GM23248 (cell line): ENCODE results near the gene RTEL1. TPM values are rescaled to one million over a fixed set of nuclear protein-coding genes. Genes with fewer than 3 reads are reported as not detected.

Experiments used
- DNase-seq: peaks from one replicate; pipeline ENCODE4 v3.0.0-alpha.2; 2015
- H2AFZ ChIP-seq: fragments of 200-600 bp; sonication (generic); 2 replicates; pipeline ENCODE4 v1.6.1; 2016; ENCODE audit warnings: antibody characterized with exemption
- H3F3A ChIP-seq: fragments of 200-600 bp; sonication (generic); 2 replicates; pipeline ENCODE4 v1.6.1; 2016; ENCODE audit warnings: mild to moderate bottlenecking, antibody characterized with exemption, mixed run types; ENCODE audit not compliant: insufficient read depth
- H3K27ac ChIP-seq: fragments of 200-600 bp; sonication (generic); 2 replicates; pipeline ENCODE4 v1.5.1; 2016; ENCODE audit warnings: mild to moderate bottlenecking
- H3K27me3 ChIP-seq: fragments of 200-600 bp; sonication (generic); replicated peaks from 2 replicates; pipeline ENCODE4 v1.6.1; 2016; ENCODE audit warnings: mild to moderate bottlenecking; ENCODE audit not compliant: insufficient read depth
- H3K36me3 ChIP-seq: fragments of 200-600 bp; sonication (generic); 2 replicates; pipeline ENCODE4 v1.6.1; 2016; ENCODE audit warnings: low read depth, mild to moderate bottlenecking
- H3K4me1 ChIP-seq: fragments of 200-600 bp; sonication (generic); 2 replicates; pipeline ENCODE4 v1.6.1; 2016; ENCODE audit warnings: mild to moderate bottlenecking; ENCODE audit not compliant: insufficient read depth
- H3K4me2 ChIP-seq: fragments of 200-600 bp; sonication (generic); one replicate; pipeline ENCODE4 v1.6.1; 2016; ENCODE audit warnings: mild to moderate bottlenecking; ENCODE audit not compliant: unreplicated experiment
- H3K4me3 ChIP-seq: fragments of 200-600 bp; sonication (generic); 2 replicates; pipeline ENCODE4 v1.5.1; 2016; ENCODE audit warnings: mild to moderate bottlenecking
- H3K79me2 ChIP-seq: fragments of 200-600 bp; sonication (generic); 2 replicates; pipeline ENCODE4 v1.6.1; 2016; ENCODE audit warnings: mild to moderate bottlenecking; ENCODE audit not compliant: insufficient read depth
- H3K9ac ChIP-seq: fragments of 200-600 bp; sonication (generic); 2 replicates; pipeline ENCODE4 v1.6.1; 2016; ENCODE audit warnings: mild to moderate bottlenecking
- H3K9me2 ChIP-seq: fragments of 200-600 bp; sonication (generic); 2 replicates; pipeline ENCODE4 v1.6.1; 2016; ENCODE audit warnings: mixed run types, mild to moderate bottlenecking, moderate library complexity; ENCODE audit not compliant: insufficient read depth
- H3K9me3 ChIP-seq: fragments of 200-600 bp; sonication (generic); one replicate; pipeline ENCODE4 v1.6.1; 2017; ENCODE audit warnings: low read depth
- H4K20me1 ChIP-seq: fragments of 200-600 bp; sonication (generic); 2 replicates; pipeline ENCODE4 v1.6.0; 2016; ENCODE audit not compliant: insufficient read depth
- EZH2 ChIP-seq: fragments of 200-600 bp; sonication (generic); IDR thresholded peaks from 2 replicates; pipeline ENCODE4 v1.6.1; 2018; ENCODE audit warnings: antibody characterized with exemption, mild to moderate bottlenecking; ENCODE audit not compliant: insufficient read depth, poor library complexity, severe bottlenecking
- EZH2phosphoT487 ChIP-seq: fragments of 200-600 bp; sonication (generic); IDR thresholded peaks from 2 replicates; pipeline ENCODE4 v1.6.1; 2018; ENCODE audit warnings: antibody characterized with exemption, moderate library complexity, mild to moderate bottlenecking, low read depth; ENCODE audit not compliant: insufficient read depth
- WGBS, 2 experiments: methylation state at CpG; one replicate each; pipeline ENCODE4 v1.1.6; 2015 to 2017; ENCODE audit warnings: low lambda C conversion rate in 2 of 2, low coverage in 1 of 2; ENCODE audit errors: missing lambda C conversion rate in 2 of 2; 5-methylcytosine and 5-hydroxymethylcytosine counted together
- in situ Hi-C: fragments of 300-500 bp; cut with MboI; formaldehyde crosslinking; loops from 2 replicates; pipeline ENCODE4 v1.15.0; 2020
- polyA plus RNA-seq: library from polyadenylated mRNA; unstranded; fragments of >200 nt; fragmentation: Nextera tagmentation; extraction: Ambion mirVana; gene quantifications from 2 replicates; pipeline ENCODE4 v1.2.1, GENCODE V29; 2016
- total RNA-seq: library from RNA; depleted of rRNA; stranded (reverse); fragments of >200 nt; shearing (Covaris generic); gene quantifications from 2 replicates; pipeline ENCODE4 v1.2.3, GENCODE V29; 2014

The RTEL1 gene
- total and polyA plus RNA-seq, 2 experiments from 2014 or later = 8.6 to 15.6 TPM

GRCh38 chr20:63672666-63673065 lies 14.6 kb downstream of the RTEL1 start:
- Histone ChIP-seq H3F3A (no peaks in the 10 kb centered on the region), H3K9me3 (no peaks in the 10 kb centered on the region), H3K79me2 (no peaks in the 10 kb centered on the region), H4K20me1 (no peaks in the 10 kb centered on the region), H3K4me2 (no peak overlapping the region), H3K27ac (no peak overlapping the region), H3K9ac (no peak overlapping the region), H2AFZ (no peak overlapping the region), H3K4me3 (no peak overlapping the region), H3K36me3 (no peaks in the 10 kb centered on the region; the same call in 1 of the 2 replicates), H3K4me1 (no peaks in the 10 kb centered on the region), H3K9me2 (no peaks in the 10 kb centered on the region), H3K27me3 (no peaks in the 10 kb centered on the region)
- 90 to 93% methylated on average over 10 of the region's 10 CpGs for WGBS, 2 experiments
- in situ Hi-C loops = no loop called here
- DNase-seq = no peak
- TF ChIP-seq EZH2phosphoT487 (no peak), EZH2 (no peak)

DNA sequence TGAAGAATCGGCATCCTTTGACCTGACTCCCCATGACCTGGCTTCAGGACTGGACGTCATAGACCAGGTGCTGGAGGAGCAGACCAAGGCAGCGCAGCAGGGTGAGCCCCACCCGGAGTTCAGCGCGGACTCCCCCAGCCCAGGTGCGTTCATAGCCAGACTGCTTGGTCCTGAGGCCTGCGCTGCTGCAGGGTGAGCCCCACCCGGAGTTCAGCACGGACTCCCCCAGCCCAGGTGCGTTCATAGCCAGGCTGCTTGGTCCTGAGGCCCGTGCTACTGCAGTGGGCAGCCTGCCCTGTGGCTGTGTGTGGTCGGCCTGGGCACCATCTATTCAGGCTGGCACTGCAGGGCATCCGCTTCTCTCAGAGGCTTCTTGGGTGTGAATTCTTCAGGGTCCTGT lies 15.8 kb downstream of the RTEL1 start:
- Histone ChIP-seq H3K9me2 (no peaks in the 10 kb centered on the region), H3K79me2 (no peaks in the 10 kb centered on the region), H2AFZ (no peak overlapping the region), H3F3A (no peaks in the 10 kb centered on the region), H3K9me3 (no peaks in the 10 kb centered on the region), H3K4me1 (no peaks in the 10 kb centered on the region), H3K27ac (no peak overlapping the region), H3K4me3 (no peak overlapping the region), H3K4me2 (no peak overlapping the region), H3K36me3 (no peaks in the 10 kb centered on the region; the same call in 1 of the 2 replicates), H4K20me1 (no peaks in the 10 kb centered on the region), H3K9ac (no peak overlapping the region), H3K27me3 (no peaks in the 10 kb centered on the region)
- WGBS, 2 experiments = 96 to 98% methylated on average over 14 of the region's 14 CpGs
- in situ Hi-C loops = no loop called here
- TF ChIP-seq EZH2phosphoT487 = no peak
- TF ChIP-seq EZH2 = no peak
- no peak for DNase-seq

GRCh38 chr20:63675681-63676368 lies 17.7 kb downstream of the RTEL1 start:
- no peak for TF ChIP-seq EZH2phosphoT487
- no peak for TF ChIP-seq EZH2
- no peak for DNase-seq
- no peaks in the 10 kb centered on the region for H3K36me3 ChIP-seq
- H3K9me3 ChIP-seq = no peaks in the 10 kb centered on the region
- H3K27me3 ChIP-seq = no peaks in the 10 kb centered on the region
- H2AFZ ChIP-seq = no peak overlapping the region
- in situ Hi-C loops = no loop called here
- H3K4me3 ChIP-seq = no peak overlapping the region
- H3F3A ChIP-seq = no peaks in the 10 kb centered on the region
- no peaks in the 10 kb centered on the region for H3K79me2 ChIP-seq
- no peak overlapping the region for H3K4me2 ChIP-seq
- H3K9ac ChIP-seq = no peak overlapping the region
- H3K4me1 ChIP-seq = no peaks in the 10 kb centered on the region
- no peaks in the 10 kb centered on the region for H4K20me1 ChIP-seq
- no peak overlapping the region for H3K27ac ChIP-seq
- H3K9me2 ChIP-seq = no peaks in the 10 kb centered on the region
- 97 to 98% methylated on average over 20 of the region's 20 CpGs for WGBS, 2 experiments

GRCh38 chr20:63678071-63678470 lies 20.0 kb downstream of the RTEL1 start:
- 41 to 47% methylated on average over 13 of the region's 13 CpGs for WGBS, 2 experiments
- no peak for TF ChIP-seq EZH2phosphoT487
- Histone ChIP-seq H3K27me3 (no peaks in the 10 kb centered on the region), H3K9me3 (no peaks in the 10 kb centered on the region), H3K79me2 (no peaks in the 10 kb centered on the region), H3F3A (peaks cover 14% of the 10 kb centered on the region; the same call in 1 of the 2 replicates), H3K4me3 (no peak overlapping the region), H3K36me3 (no peaks in the 10 kb centered on the region), H3K4me2 (no peak overlapping the region), H3K9me2 (no peaks in the 10 kb centered on the region), H2AFZ (no peak overlapping the region), H4K20me1 (no peaks in the 10 kb centered on the region), H3K4me1 (peaks cover 13% of the 10 kb centered on the region), H3K9ac (no peak overlapping the region), H3K27ac (no peak overlapping the region)
- in situ Hi-C loops = no loop called here
- DNase-seq = no peak
